ENCODE data around the gene SOS1.
"Not testable (repeated sequence)": the region's sequence is repeated elsewhere in the genome, so short reads cannot be mapped to it uniquely, and the experiment has no call there.

Gene SOS1

DNA sequence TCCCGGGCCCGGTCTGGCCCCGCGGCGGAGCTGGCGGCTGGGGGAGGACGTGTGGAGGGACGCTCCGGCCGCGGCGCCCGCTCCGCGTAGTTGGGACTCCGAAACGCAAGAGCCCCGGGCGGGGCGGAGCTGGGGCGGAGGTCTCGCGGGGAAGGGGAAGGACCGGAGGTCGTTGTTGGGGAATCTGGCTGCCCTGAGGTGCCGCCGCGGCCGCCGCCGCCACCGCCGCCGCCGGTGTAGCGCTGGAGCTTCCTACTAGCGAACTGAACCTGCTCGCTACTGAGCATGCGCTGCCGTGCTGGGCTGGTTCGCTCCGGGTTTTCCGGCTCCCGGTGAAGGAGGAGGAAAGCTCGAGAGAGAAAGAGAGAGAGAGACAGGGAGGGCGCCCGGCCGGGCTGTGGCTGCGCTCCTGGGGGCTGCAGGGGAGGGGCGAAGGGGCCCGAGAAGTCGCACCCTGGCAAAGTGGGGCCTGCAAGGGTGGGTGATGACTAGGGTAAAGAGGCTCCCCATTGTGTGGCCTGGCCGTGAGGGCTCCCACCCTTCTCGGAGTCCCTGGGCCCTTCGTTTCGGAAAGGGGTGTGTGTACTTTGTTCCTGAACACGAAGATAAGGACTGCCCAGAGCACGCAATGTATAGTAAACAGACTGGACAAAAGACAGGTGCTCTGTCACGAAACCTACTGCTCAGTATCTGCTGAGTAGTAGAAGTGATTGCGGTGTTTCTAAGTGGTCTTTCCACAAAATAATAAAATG lies at the start of gene SOS1:
TSS of gene SOS1 (minus strand) at position 281 of the 752 bp plus-strand sequence. CDS start 629 bp downstream, outside the sequence.
- peak within 1 kb of the TSS; percentile 96 to 98 for H3K27ac ChIP-seq (ENCODE audit: low read depth in 2 of 2, low read length in 2 of 2)

DNA sequence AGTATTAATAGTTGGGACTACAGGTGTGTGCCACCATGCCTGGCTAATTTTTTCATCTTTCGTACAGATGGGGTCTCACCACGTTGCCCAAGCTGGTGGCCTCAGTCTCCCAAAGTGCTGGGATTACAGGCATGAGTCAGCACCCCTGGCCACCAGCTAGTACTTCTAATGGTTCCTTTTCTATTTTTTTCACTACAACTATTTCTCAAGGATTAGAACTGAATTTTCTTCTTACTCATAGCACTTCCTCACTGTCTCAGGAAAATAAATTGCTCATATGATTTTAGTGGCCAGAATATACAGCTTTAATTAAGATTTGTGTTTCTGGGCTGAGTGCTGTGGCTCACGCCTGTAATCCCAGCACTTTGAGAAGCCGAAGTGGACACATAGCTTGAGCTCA lies 43.2 kb upstream of the SOS1 start:
- no peak overlapping the region for H3K4me3 ChIP-seq (ENCODE audit: low read length in 2 of 2)
- H3K4me1 ChIP-seq (ENCODE audit: control insufficient read depth in 2 of 2, insufficient read depth in 2 of 2, low read length in 2 of 2): no peaks in the 10 kb centered on the region
- no peaks in the 10 kb centered on the region for H3K9me3 ChIP-seq (ENCODE audit: control insufficient read depth in 2 of 2, low read length in 2 of 2)
- H3K27ac ChIP-seq (ENCODE audit: low read depth in 2 of 2, low read length in 2 of 2): no peak overlapping the region
- no peaks in the 10 kb centered on the region for H3K27me3 ChIP-seq (ENCODE audit: control insufficient read depth in 2 of 2, insufficient read depth in 2 of 2, low read length in 2 of 2)
- H3K36me3 ChIP-seq (ENCODE audit: control insufficient read depth in 2 of 2, insufficient read depth in 2 of 2, low read length in 2 of 2): no peaks in the 10 kb centered on the region
- H3K9ac ChIP-seq (ENCODE audit: low read depth in 1 of 2, low read length in 2 of 2): no peak overlapping the region

More for the DNA sequence above, at the start of gene SOS1:
- Histone ChIP-seq H3K9me3 (ENCODE audit: control insufficient read depth in 2 of 2, low read length in 2 of 2) (no peaks in the 10 kb centered on the region), H3K9ac (ENCODE audit: low read depth in 1 of 2, low read length in 2 of 2) (peak within 1 kb of the TSS; percentile 74 to 95), H3K4me1 (ENCODE audit: control insufficient read depth in 2 of 2, insufficient read depth in 2 of 2, low read length in 2 of 2) (peaks cover 31 to 34% of the 10 kb centered on the region in 2 donors), H3K4me3 (ENCODE audit: low read length in 2 of 2) (peak within 1 kb of the TSS; percentile 81 to 88), H3K36me3 (ENCODE audit: control insufficient read depth in 2 of 2, insufficient read depth in 2 of 2, low read length in 2 of 2) (no peaks in the 10 kb centered on the region), H3K27me3 (ENCODE audit: control insufficient read depth in 2 of 2, insufficient read depth in 2 of 2, low read length in 2 of 2) (no peaks in the 10 kb centered on the region)

DNA sequence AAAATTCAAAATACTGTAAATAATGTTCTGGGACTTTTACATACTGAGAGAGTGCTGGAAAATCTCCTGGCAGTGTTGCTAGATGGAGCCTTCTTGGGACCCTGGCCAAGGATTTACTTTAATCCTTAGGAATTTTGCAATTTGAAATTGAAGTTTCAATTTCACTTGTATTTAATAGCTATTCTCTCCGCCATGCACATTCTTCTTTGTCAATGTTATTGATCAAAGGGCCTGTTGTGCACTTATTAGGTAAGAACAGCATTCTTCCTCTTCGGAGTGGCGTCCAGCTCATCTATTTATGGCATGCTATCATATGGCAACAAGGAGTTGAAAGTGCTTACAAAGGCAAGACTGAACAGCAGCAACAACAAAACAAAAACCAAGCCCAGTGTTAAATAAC lies 40.1 kb upstream of the SOS1 start:
- H3K9me3 ChIP-seq (ENCODE audit: control insufficient read depth in 2 of 2, low read length in 2 of 2): no peaks in the 10 kb centered on the region
- no peaks in the 10 kb centered on the region for H3K27me3 ChIP-seq (ENCODE audit: control insufficient read depth in 2 of 2, insufficient read depth in 2 of 2, low read length in 2 of 2)
- no peaks in the 10 kb centered on the region for H3K36me3 ChIP-seq (ENCODE audit: control insufficient read depth in 2 of 2, insufficient read depth in 2 of 2, low read length in 2 of 2)
- H3K9ac ChIP-seq (ENCODE audit: low read depth in 1 of 2, low read length in 2 of 2): no peak overlapping the region
- no peak overlapping the region for H3K27ac ChIP-seq (ENCODE audit: low read depth in 2 of 2, low read length in 2 of 2)
- H3K4me1 ChIP-seq (ENCODE audit: control insufficient read depth in 2 of 2, insufficient read depth in 2 of 2, low read length in 2 of 2): no peaks in the 10 kb centered on the region
- no peak overlapping the region for H3K4me3 ChIP-seq (ENCODE audit: low read length in 2 of 2)

DNA sequence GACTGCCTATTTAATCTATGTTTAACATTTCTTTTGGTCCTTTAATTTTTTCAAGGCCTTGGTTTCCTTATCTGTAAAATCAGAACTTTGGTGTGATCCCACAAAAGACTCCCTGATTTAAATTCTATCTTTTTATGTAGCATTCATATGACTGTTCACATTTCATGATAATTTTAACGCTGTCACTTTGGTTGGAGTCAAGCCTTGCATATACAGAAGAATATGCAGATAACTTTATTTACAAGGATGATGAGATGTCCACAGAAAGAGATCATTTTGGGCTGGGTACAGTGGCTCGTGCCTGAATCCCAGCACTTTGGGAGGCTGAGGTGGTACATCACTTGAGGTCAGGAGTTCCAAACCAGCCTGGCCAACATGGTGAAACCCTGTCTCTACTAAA lies 38.4 kb upstream of the SOS1 start:
- no peak overlapping the region for H3K27ac ChIP-seq (ENCODE audit: low read depth in 2 of 2, low read length in 2 of 2)
- H3K9me3 ChIP-seq (ENCODE audit: control insufficient read depth in 2 of 2, low read length in 2 of 2): no peaks in the 10 kb centered on the region
- H3K4me1 ChIP-seq (ENCODE audit: control insufficient read depth in 2 of 2, insufficient read depth in 2 of 2, low read length in 2 of 2): no peaks in the 10 kb centered on the region
- H3K9ac ChIP-seq (ENCODE audit: low read depth in 1 of 2, low read length in 2 of 2): no peak overlapping the region
- H3K27me3 ChIP-seq (ENCODE audit: control insufficient read depth in 2 of 2, insufficient read depth in 2 of 2, low read length in 2 of 2): no peaks in the 10 kb centered on the region
- H3K36me3 ChIP-seq (ENCODE audit: control insufficient read depth in 2 of 2, insufficient read depth in 2 of 2, low read length in 2 of 2): no peaks in the 10 kb centered on the region
- H3K4me3 ChIP-seq (ENCODE audit: low read length in 2 of 2): no peak overlapping the region

DNA sequence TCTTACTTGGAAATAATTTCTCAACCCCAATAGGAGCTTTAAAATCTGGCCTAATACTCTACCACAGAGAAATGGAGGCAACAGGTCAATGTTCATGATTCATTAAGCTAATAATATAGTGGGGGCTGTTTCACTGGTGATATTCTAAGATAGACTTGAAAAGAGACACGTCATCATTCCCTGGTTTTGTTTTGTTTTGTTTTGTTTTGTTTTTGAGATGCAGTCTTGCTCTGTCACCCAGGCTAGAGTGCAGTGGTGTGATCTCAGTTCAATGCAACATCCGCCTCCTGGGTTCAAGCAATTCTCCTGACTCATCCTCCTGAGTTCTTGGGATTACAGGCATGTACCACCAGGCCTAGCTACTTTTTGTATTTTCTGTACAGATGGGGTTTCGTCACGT lies 37.5 kb upstream of the SOS1 start:
- Histone ChIP-seq H3K9ac (ENCODE audit: low read depth in 1 of 2, low read length in 2 of 2) (no peak overlapping the region), H3K4me3 (ENCODE audit: low read length in 2 of 2) (no peak overlapping the region), H3K9me3 (ENCODE audit: control insufficient read depth in 2 of 2, low read length in 2 of 2) (no peaks in the 10 kb centered on the region), H3K27ac (ENCODE audit: low read depth in 2 of 2, low read length in 2 of 2) (no peak overlapping the region), H3K36me3 (ENCODE audit: control insufficient read depth in 2 of 2, insufficient read depth in 2 of 2, low read length in 2 of 2) (no peaks in the 10 kb centered on the region), H3K4me1 (ENCODE audit: control insufficient read depth in 2 of 2, insufficient read depth in 2 of 2, low read length in 2 of 2) (no peaks in the 10 kb centered on the region), H3K27me3 (ENCODE audit: control insufficient read depth in 2 of 2, insufficient read depth in 2 of 2, low read length in 2 of 2) (no peaks in the 10 kb centered on the region)

DNA sequence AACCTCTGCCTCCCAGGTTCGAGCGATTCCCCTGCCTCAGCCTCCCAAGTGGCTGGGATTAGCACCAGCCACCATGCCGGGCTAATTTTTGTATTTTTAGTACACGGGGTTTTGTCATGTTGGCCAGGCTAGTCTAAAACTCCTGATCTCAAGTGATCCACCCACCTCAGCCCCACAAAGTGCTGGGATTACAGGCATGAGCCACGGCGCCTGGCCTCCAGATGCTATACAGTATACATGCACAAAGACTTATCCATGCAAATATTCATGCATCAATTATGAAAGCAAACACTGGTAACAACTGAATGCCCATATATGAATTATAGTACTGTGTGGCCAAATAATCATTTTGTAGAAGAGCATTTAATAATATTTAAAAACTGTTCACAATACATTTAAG lies 36.0 kb upstream of the SOS1 start:
- Histone ChIP-seq H3K27me3 (ENCODE audit: control insufficient read depth in 2 of 2, insufficient read depth in 2 of 2, low read length in 2 of 2) (no peaks in the 10 kb centered on the region), H3K4me3 (ENCODE audit: low read length in 2 of 2) (no peak overlapping the region), H3K4me1 (ENCODE audit: control insufficient read depth in 2 of 2, insufficient read depth in 2 of 2, low read length in 2 of 2) (no peaks in the 10 kb centered on the region), H3K36me3 (ENCODE audit: control insufficient read depth in 2 of 2, insufficient read depth in 2 of 2, low read length in 2 of 2) (no peaks in the 10 kb centered on the region), H3K9me3 (ENCODE audit: control insufficient read depth in 2 of 2, low read length in 2 of 2) (no peaks in the 10 kb centered on the region), H3K9ac (ENCODE audit: low read depth in 1 of 2, low read length in 2 of 2) (no peak overlapping the region), H3K27ac (ENCODE audit: low read depth in 2 of 2, low read length in 2 of 2) (no peak overlapping the region)

DNA sequence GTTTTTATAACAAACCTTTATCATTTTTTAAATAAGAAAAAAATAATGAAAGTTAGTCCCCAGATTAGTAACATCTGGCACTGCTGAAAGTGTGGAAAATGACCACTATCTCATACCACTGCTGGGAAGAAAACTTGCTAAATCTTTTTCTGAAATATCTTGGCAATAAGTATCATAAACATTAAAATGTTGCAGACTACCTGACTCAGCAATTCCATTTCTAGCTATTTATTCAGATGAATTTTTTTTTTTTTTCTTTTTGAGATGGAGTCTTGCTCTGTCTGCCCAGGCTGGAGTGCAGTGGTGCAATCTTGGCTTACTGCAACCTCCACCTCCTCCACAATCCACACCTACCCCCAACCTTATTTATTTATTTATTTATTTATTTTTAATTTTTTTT lies 35.3 kb upstream of the SOS1 start:
- no peak overlapping the region for H3K27ac ChIP-seq (ENCODE audit: low read depth in 2 of 2, low read length in 2 of 2)
- H3K9me3 ChIP-seq (ENCODE audit: control insufficient read depth in 2 of 2, low read length in 2 of 2): no peaks in the 10 kb centered on the region
- no peaks in the 10 kb centered on the region for H3K36me3 ChIP-seq (ENCODE audit: control insufficient read depth in 2 of 2, insufficient read depth in 2 of 2, low read length in 2 of 2)
- no peak overlapping the region for H3K9ac ChIP-seq (ENCODE audit: low read depth in 1 of 2, low read length in 2 of 2)
- H3K4me3 ChIP-seq (ENCODE audit: low read length in 2 of 2): no peak overlapping the region
- H3K27me3 ChIP-seq (ENCODE audit: control insufficient read depth in 2 of 2, insufficient read depth in 2 of 2, low read length in 2 of 2): no peaks in the 10 kb centered on the region
- no peaks in the 10 kb centered on the region for H3K4me1 ChIP-seq (ENCODE audit: control insufficient read depth in 2 of 2, insufficient read depth in 2 of 2, low read length in 2 of 2)

DNA sequence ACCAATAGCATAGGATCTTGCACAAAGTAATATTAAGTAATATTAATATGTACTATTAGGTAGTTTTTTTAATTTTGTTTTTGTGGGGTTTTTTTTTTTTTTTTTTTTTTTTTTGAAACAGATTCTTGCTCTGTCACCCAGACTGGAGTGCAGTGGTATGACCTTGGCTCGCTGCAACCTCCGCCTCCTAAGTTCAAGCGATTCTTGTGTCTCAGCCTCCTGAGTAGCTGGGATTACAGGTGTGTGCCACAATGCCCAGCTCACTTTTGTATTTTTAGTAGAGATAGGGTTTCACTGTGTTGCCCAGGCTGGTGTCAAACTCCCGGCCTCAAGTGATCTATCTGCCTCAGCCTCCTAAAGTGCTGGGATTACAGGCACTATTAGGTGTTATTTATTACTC lies 34.7 kb upstream of the SOS1 start:
- not testable (repeated sequence) for H3K9ac ChIP-seq (ENCODE audit: low read depth in 1 of 2, low read length in 2 of 2); H3K4me1 ChIP-seq (ENCODE audit: control insufficient read depth in 2 of 2, insufficient read depth in 2 of 2, low read length in 2 of 2); H3K9me3 ChIP-seq (ENCODE audit: control insufficient read depth in 2 of 2, low read length in 2 of 2); H3K27ac ChIP-seq (ENCODE audit: low read depth in 2 of 2, low read length in 2 of 2); H3K36me3 ChIP-seq (ENCODE audit: control insufficient read depth in 2 of 2, insufficient read depth in 2 of 2, low read length in 2 of 2); H3K4me3 ChIP-seq (ENCODE audit: low read length in 2 of 2); H3K27me3 ChIP-seq (ENCODE audit: control insufficient read depth in 2 of 2, insufficient read depth in 2 of 2, low read length in 2 of 2)

DNA sequence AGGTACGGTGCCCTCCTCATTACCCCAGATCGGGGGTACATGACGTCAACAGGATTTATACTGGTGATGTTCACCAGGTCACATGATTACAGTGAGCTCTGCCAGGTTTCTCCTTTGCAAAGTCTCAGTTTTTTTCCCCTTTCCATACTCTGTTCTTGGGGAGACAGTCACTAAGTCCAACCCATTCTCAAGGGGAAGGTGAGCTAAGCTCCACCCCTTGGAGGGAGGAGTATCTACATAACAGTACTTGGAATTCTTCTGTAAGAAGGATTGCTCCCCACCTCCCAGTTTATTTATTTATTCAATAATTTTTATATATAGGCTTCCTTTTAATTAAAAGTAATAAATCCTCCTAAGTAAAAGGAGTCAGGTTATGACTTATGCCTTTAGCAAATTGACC lies 34.1 kb upstream of the SOS1 start:
- no peaks in the 10 kb centered on the region for H3K4me1 ChIP-seq (ENCODE audit: control insufficient read depth in 2 of 2, insufficient read depth in 2 of 2, low read length in 2 of 2)
- no peaks in the 10 kb centered on the region for H3K36me3 ChIP-seq (ENCODE audit: control insufficient read depth in 2 of 2, insufficient read depth in 2 of 2, low read length in 2 of 2)
- H3K27ac ChIP-seq (ENCODE audit: low read depth in 2 of 2, low read length in 2 of 2): no peak overlapping the region
- H3K4me3 ChIP-seq (ENCODE audit: low read length in 2 of 2): no peak overlapping the region
- no peak overlapping the region for H3K9ac ChIP-seq (ENCODE audit: low read depth in 1 of 2, low read length in 2 of 2)
- no peaks in the 10 kb centered on the region for H3K27me3 ChIP-seq (ENCODE audit: control insufficient read depth in 2 of 2, insufficient read depth in 2 of 2, low read length in 2 of 2)
- H3K9me3 ChIP-seq (ENCODE audit: control insufficient read depth in 2 of 2, low read length in 2 of 2): no peaks in the 10 kb centered on the region

DNA sequence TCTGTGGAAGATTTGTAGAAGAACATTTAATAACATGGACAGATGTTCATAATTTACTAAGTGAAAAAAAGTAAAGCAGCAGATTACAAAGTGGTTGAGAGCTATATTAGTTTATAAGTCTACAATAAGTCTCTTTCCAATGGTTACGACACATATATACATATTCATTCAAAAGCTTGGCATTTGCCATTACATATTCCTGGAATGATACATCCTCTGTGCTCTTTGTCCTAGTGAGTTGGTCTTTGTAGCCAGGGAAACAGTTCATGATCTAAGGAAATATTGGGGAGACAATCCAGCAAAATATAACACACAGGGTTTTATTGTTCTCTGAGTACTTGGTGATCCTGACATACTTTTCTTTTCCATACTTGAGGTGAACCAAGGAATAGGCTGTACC lies 32.5 kb upstream of the SOS1 start:
- Histone ChIP-seq H3K9me3 (ENCODE audit: control insufficient read depth in 2 of 2, low read length in 2 of 2) (no peaks in the 10 kb centered on the region), H3K27me3 (ENCODE audit: control insufficient read depth in 2 of 2, insufficient read depth in 2 of 2, low read length in 2 of 2) (no peaks in the 10 kb centered on the region), H3K9ac (ENCODE audit: low read depth in 1 of 2, low read length in 2 of 2) (no peak overlapping the region), H3K36me3 (ENCODE audit: control insufficient read depth in 2 of 2, insufficient read depth in 2 of 2, low read length in 2 of 2) (no peaks in the 10 kb centered on the region), H3K4me3 (ENCODE audit: low read length in 2 of 2) (no peak overlapping the region), H3K27ac (ENCODE audit: low read depth in 2 of 2, low read length in 2 of 2) (no peak overlapping the region), H3K4me1 (ENCODE audit: control insufficient read depth in 2 of 2, insufficient read depth in 2 of 2, low read length in 2 of 2) (no peaks in the 10 kb centered on the region)

Data from mucosa of rectum (tissue), 2 donors.